Kidney (tissue), 14 donors: ENCODE measurements around the gene KIF26B. TPM values are rescaled to one million over a fixed set of nuclear protein-coding genes. Genes with fewer than 3 reads are reported as not detected.

Experiments
- DNase-seq, 5 donors: peaks; one replicate each; pipeline ENCODE4 v3.0.0-alpha.2; 2013 to 2020
- FAIRE-seq: peaks from 2 replicates; lab custom pipeline; 2012; peaks lifted over from hg19 to GRCh38; lab: Jason Lieb, UNC
- H3K27ac ChIP-seq, 2 donors: one replicate each; pipeline ENCODE4 v1.7.0; 2013; ENCODE audit warnings: low read depth in 2 of 2, low read length in 2 of 2, inconsistent platforms in 1 of 2
- H3K27me3 ChIP-seq: one replicate; pipeline ENCODE4 v1.7.1; 2013; ENCODE audit warnings: low read length, inconsistent platforms; ENCODE audit not compliant: control insufficient read depth, insufficient read depth
- H3K36me3 ChIP-seq, 3 donors: one replicate each; pipeline versions ENCODE4 v1.7.0 to v1.7.1; 2013; ENCODE audit warnings: low read length in 3 of 3, control low read depth in 1 of 3, inconsistent platforms in 1 of 3; ENCODE audit not compliant: insufficient read depth in 3 of 3, control insufficient read depth in 2 of 3
- H3K4me1 ChIP-seq, 3 donors: one replicate each; pipeline versions ENCODE4 v1.7.0 to v1.7.1; 2013; ENCODE audit warnings: low read length in 3 of 3, inconsistent platforms in 1 of 3, low read depth in 1 of 3; ENCODE audit not compliant: control insufficient read depth in 2 of 3, insufficient read depth in 2 of 3
- H3K4me3 ChIP-seq, 3 donors: one replicate each; pipeline versions ENCODE4 v1.7.0 to v1.8.1; 2013; ENCODE audit warnings: low read length in 3 of 3, control low read depth in 1 of 3, inconsistent platforms in 1 of 3
- H3K9ac ChIP-seq, 3 donors: one replicate each; pipeline versions ENCODE4 v1.7.0 to v1.7.1; 2013; ENCODE audit warnings: low read length in 3 of 3, control low read depth in 1 of 3, inconsistent platforms in 1 of 3
- H3K9me3 ChIP-seq, 3 donors: one replicate each; pipeline versions ENCODE4 v1.7.0 to v1.7.1; 2013; ENCODE audit warnings: low read length in 3 of 3, control low read depth in 1 of 3, inconsistent platforms in 1 of 3; ENCODE audit not compliant: control insufficient read depth in 2 of 3, insufficient read depth in 1 of 3
- intact Hi-C: fragments of 100-400 bp; cut with DNase I; formaldehyde crosslinking; loops from one replicate; pipeline ENCODE4 v1.11.1; 2022
- polyA plus RNA-seq: library from polyadenylated mRNA; stranded (reverse); fragments of 350-450 nt; fragmentation: Illumina TruSeq; extraction: RNeasy Lipid Tissue Mini Kit (QIAGEN cat#74804); gene quantifications from one replicate; pipeline ENCODE4 v1.2.3, GENCODE V29; 2014; ENCODE audit warnings: low read depth, low replicate concordance; ENCODE audit not compliant: insufficient read depth
- total RNA-seq: library from RNA; stranded (reverse); fragmentation: NEBNext Ultra II Directional; extraction: Animal tissue kit (Norgen Biotek cat#: 25700); gene quantifications from one replicate; pipeline ENCODE4 v1.2.1, GENCODE V29; 2021
- TF ChIP-seq, protein P1 (sequence below): IDR thresholded peaks from 3 replicates; pipeline ENCODE4 v1.5.1; 2012; ENCODE audit warnings: mild to moderate bottlenecking, moderate library complexity, borderline replicate concordance; ENCODE audit not compliant: insufficient read depth; ENCODE audit errors: extremely low read depth
- donor health status: control.
- donor health status: control.
- donor health status: control.
- donor health status: control.
- donor health status: control.
- donor health status: DM: yes; HTN: yes; CAD: no.
- donor health status: Normal renal cell carcinoma (clear cell type).

The KIF26B gene
- total and polyA plus RNA-seq, 2 donors from 2014 or later, result 0.52 to 10.7 TPM

DNA sequence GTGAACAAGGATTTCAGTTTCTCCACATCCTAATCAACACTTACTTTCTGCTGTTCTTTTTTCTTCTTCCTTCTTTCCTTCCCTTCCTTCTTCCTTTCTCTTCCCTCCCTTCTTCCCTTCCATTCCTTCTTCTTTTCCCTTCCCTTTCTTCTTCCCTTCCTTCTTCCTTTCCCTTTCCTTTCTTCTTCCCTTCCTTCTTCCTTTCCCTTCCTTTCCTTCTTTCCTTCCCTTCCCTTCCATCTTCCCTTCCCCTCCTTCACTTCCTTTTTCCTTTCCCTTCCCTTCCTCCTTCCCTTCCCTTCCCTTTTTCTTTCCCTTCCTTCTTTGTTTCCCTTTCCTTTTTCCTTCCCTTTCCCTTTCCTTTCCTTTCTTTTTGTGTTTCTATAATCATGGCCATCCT lies 115.3 kb downstream of the KIF26B start:
- no peak overlapping the region for H3K9ac ChIP-seq
- H3K27ac ChIP-seq, result no peak overlapping the region
- no peaks in the 10 kb centered on the region for H3K4me1 ChIP-seq
- H3K9me3 ChIP-seq, result peaks cover 0 to 4% (median 0%) of the 10 kb centered on the region in 3 donors
- DNase-seq (no peak), FAIRE-seq (no peak)
- no peaks in the 10 kb centered on the region for H3K36me3 ChIP-seq
- TF ChIP-seq, protein P1, sequence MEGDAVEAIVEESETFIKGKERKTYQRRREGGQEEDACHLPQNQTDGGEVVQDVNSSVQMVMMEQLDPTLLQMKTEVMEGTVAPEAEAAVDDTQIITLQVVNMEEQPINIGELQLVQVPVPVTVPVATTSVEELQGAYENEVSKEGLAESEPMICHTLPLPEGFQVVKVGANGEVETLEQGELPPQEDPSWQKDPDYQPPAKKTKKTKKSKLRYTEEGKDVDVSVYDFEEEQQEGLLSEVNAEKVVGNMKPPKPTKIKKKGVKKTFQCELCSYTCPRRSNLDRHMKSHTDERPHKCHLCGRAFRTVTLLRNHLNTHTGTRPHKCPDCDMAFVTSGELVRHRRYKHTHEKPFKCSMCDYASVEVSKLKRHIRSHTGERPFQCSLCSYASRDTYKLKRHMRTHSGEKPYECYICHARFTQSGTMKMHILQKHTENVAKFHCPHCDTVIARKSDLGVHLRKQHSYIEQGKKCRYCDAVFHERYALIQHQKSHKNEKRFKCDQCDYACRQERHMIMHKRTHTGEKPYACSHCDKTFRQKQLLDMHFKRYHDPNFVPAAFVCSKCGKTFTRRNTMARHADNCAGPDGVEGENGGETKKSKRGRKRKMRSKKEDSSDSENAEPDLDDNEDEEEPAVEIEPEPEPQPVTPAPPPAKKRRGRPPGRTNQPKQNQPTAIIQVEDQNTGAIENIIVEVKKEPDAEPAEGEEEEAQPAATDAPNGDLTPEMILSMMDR, result no peak
- no peak overlapping the region for H3K4me3 ChIP-seq
- intact Hi-C loops, result no loop called here
- H3K27me3 ChIP-seq, result no peaks in the 10 kb centered on the region

DNA sequence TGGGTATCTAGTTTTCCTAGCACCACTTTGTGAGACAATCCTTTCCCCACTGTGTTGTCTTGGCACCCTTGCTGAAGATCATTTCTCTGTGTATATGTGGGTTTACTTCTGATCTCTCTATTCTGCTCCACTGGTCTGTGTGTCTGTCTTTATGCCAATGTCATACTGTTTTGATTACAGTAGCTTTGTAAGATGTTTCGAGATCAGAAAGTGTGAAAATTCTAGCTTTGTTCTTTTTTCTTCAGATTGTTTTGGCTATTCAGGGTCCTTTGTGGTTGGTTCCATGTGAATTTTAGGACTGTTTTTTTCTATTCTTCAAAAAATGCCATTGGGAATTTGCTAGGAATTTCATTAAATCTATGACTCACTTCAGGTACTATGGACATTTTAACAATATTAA lies 116.2 kb downstream of the KIF26B start:
- intact Hi-C loops, result no loop called here
- Histone ChIP-seq H3K9ac (no peak overlapping the region), H3K4me3 (no peak overlapping the region), H3K36me3 (no peaks in the 10 kb centered on the region), H3K9me3 (peaks cover 0 to 4% (median 0%) of the 10 kb centered on the region in 3 donors), H3K27me3 (no peaks in the 10 kb centered on the region), H3K27ac (no peak overlapping the region), H3K4me1 (no peaks in the 10 kb centered on the region)
- no peak for DNase-seq
- no peak for FAIRE-seq
- TF ChIP-seq, protein P1, result no peak

DNA sequence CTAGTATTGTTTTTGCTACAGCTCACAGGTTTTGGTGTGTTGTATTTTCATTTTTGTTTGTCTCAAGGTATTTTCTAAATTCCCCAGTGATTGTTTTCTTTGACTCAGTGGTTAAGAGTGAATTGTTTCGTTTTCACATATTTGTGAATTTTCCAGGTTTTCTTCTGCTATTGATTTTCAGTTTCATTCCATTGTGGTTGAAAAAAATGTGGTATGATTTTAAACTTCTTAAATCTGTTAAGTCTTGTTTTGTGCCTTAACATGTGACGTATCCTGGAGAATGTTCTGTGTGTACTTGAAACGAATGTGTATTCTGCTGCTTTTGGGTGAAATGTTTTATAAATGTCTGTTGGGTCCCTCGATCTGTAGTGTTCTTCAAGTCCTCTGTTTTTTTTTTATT lies 117.9 kb downstream of the KIF26B start:
- intact Hi-C loops, result no loop called here
- Histone ChIP-seq H3K27ac (no peak overlapping the region), H3K4me3 (no peak overlapping the region), H3K4me1 (peaks cover 0 to 6% (median 3%) of the 10 kb centered on the region in 3 donors), H3K27me3 (no peaks in the 10 kb centered on the region), H3K36me3 (peaks cover 0 to 2% (median 0%) of the 10 kb centered on the region in 3 donors), H3K9ac (no peak overlapping the region), H3K9me3 (peaks cover 0 to 4% (median 0%) of the 10 kb centered on the region in 3 donors)
- TF ChIP-seq, protein P1, result no peak
- no peak for FAIRE-seq
- no peak for DNase-seq

- FAIRE-seq (no peak), DNase-seq (peak in 2 of 5 donors; percentile 39 to 75)
- Histone ChIP-seq H3K9ac (no peak overlapping the region), H3K4me1 (peaks cover 0 to 6% (median 3%) of the 10 kb centered on the region in 3 donors), H3K27me3 (no peaks in the 10 kb centered on the region), H3K4me3 (no peak overlapping the region), H3K27ac (peak overlapping the region in 1 of 2 donors; percentile 36), H3K9me3 (no peaks in the 10 kb centered on the region), H3K36me3 (peaks cover 0 to 2% (median 0%) of the 10 kb centered on the region in 3 donors)
- intact Hi-C loops, result no loop called here
- TF ChIP-seq, protein P1, result no peak
These were observed 121.7 kb downstream of the KIF26B start for GRCh38 chr1:245276445-245276844.
